HepG2 (cell line): ENCODE results near the gene JADE2. TPM values are rescaled to one million over a fixed set of nuclear protein-coding genes. Genes with fewer than 3 reads are reported as not detected.
A peak's percentile ranks its signal among the peaks of the same experiment; 100 is the strongest.

Source experiments
- GATAD2A ChIP-seq: IDR thresholded peaks from 2 replicates; pipeline ENCODE4 v1.6.1; 2016
- HNRNPUL1 ChIP-seq: fragments of 200-400 bp; formaldehyde crosslinking; IDR thresholded peaks from 2 replicates; pipeline ENCODE4 v1.6.1; 2017; ENCODE audit warnings: low read depth, mild to moderate bottlenecking, low read length, moderate library complexity
- IKZF4 ChIP-seq: sonication (generic); formaldehyde crosslinking; IDR thresholded peaks from 2 replicates; pipeline ENCODE4 v1.5.1; 2020; ENCODE audit warnings: borderline replicate concordance, mild to moderate bottlenecking, low read depth, missing genetic modification reagents; ENCODE audit errors: not compliant biosample characterization
- KAT8 ChIP-seq: IDR thresholded peaks from 2 replicates; pipeline ENCODE4 v1.6.1; 2016; ENCODE audit warnings: missing genetic modification reagents, missing compliant biosample characterization
- MEIS2 ChIP-seq: sonication (generic); formaldehyde crosslinking; IDR thresholded peaks from 2 replicates; pipeline ENCODE4 v1.9.0; 2021; ENCODE audit warnings: mild to moderate bottlenecking, missing genetic modification reagents
- POLR2G ChIP-seq: fragments of 200-400 bp; formaldehyde crosslinking; IDR thresholded peaks from 2 replicates; pipeline ENCODE4 v1.6.1; 2018; ENCODE audit warnings: mild to moderate bottlenecking, low read depth, low read length, moderate library complexity
- RXRB ChIP-seq: IDR thresholded peaks from 2 replicates; pipeline ENCODE4 v1.6.1; 2016; ENCODE audit warnings: borderline replicate concordance, missing genetic modification reagents, missing compliant biosample characterization
- SRSF1 ChIP-seq: fragments of 200-400 bp; formaldehyde crosslinking; optimal IDR thresholded peaks from 2 replicates; pipeline ENCODE3; 2017; ENCODE audit warnings: mild to moderate bottlenecking, low read depth, low read length, moderate library complexity
- U2AF1 ChIP-seq: fragments of 200-400 bp; formaldehyde crosslinking; optimal IDR thresholded peaks from 2 replicates; pipeline ENCODE3; 2017; ENCODE audit warnings: mild to moderate bottlenecking, low read depth, low read length
- ZEB1 ChIP-seq: IDR thresholded peaks from 2 replicates; pipeline ENCODE4 v1.6.1; 2012; ENCODE audit warnings: mild to moderate bottlenecking, low read depth, inconsistent platforms; ENCODE audit not compliant: insufficient replicate concordance
- ZNF569 ChIP-seq: sonication (generic); formaldehyde crosslinking; IDR thresholded peaks from 2 replicates; pipeline ENCODE4 v1.5.0; 2020; ENCODE audit warnings: mild to moderate bottlenecking, missing genetic modification reagents, moderate library complexity, borderline replicate concordance
- ZNF749 ChIP-seq: sonication (generic); formaldehyde crosslinking; IDR thresholded peaks from 2 replicates; pipeline ENCODE4 v1.8.0; 2022; ENCODE audit warnings: mild to moderate bottlenecking, missing genetic modification reagents, moderate library complexity, borderline replicate concordance
- polyA plus RNA-seq, 8 experiments: library from polyadenylated mRNA; depleted of rRNA in 3 of 8; stranded (reverse) in 7 of 8; unstranded in 1 of 8; fragments of >200 nt; fragmentation: Illumina TruSeq in 4 of 8; extraction: Trizol in 4 of 8; gene quantifications; 2 replicates each; pipeline versions ENCODE4 v1.2.1 to v1.2.3, GENCODE V29; 2011 to 2016; ENCODE audit warnings: low read depth in 4 of 8, missing spikeins in 1 of 8, mixed read lengths in 1 of 8; ENCODE audit not compliant: insufficient read depth in 1 of 8
- total RNA-seq, 5 experiments: library from RNA; depleted of rRNA; stranded (reverse); fragments of >200 nt; fragmentation: Illumina TruSeq; extraction: Trizol; gene quantifications; 2 replicates each; pipeline ENCODE4 v1.2.3, GENCODE V29; 2016; ENCODE audit warnings: low read depth in 1 of 5
- TF ChIP-seq, protein P1 (sequence below): sonication (generic); formaldehyde crosslinking; IDR thresholded peaks from 2 replicates; pipeline ENCODE4 v1.5.0; 2020; ENCODE audit warnings: mild to moderate bottlenecking, missing genetic modification reagents
- TF ChIP-seq, protein P2 (sequence below): sonication (generic); formaldehyde crosslinking; IDR thresholded peaks from 2 replicates; pipeline ENCODE4 v1.5.0; 2020; ENCODE audit warnings: mild to moderate bottlenecking, missing genetic modification reagents, borderline replicate concordance
- TF ChIP-seq, protein P3 (sequence below): sonication (generic); formaldehyde crosslinking; IDR thresholded peaks from 2 replicates; pipeline ENCODE4 v1.4.0; 2020; ENCODE audit warnings: missing genetic modification reagents
- TF ChIP-seq, protein P4 (sequence below): sonication (generic); formaldehyde crosslinking; IDR thresholded peaks from 2 replicates; pipeline ENCODE4 v1.5.1; 2020; ENCODE audit warnings: mild to moderate bottlenecking, missing genetic modification reagents, borderline replicate concordance

JADE2 gene
- total and polyA plus RNA-seq, 2 of the 13 experiments (the other 11 are each of a cell fraction or from before 2014, with no cell fraction given), result 7.5 to 15.1 TPM

DNA sequence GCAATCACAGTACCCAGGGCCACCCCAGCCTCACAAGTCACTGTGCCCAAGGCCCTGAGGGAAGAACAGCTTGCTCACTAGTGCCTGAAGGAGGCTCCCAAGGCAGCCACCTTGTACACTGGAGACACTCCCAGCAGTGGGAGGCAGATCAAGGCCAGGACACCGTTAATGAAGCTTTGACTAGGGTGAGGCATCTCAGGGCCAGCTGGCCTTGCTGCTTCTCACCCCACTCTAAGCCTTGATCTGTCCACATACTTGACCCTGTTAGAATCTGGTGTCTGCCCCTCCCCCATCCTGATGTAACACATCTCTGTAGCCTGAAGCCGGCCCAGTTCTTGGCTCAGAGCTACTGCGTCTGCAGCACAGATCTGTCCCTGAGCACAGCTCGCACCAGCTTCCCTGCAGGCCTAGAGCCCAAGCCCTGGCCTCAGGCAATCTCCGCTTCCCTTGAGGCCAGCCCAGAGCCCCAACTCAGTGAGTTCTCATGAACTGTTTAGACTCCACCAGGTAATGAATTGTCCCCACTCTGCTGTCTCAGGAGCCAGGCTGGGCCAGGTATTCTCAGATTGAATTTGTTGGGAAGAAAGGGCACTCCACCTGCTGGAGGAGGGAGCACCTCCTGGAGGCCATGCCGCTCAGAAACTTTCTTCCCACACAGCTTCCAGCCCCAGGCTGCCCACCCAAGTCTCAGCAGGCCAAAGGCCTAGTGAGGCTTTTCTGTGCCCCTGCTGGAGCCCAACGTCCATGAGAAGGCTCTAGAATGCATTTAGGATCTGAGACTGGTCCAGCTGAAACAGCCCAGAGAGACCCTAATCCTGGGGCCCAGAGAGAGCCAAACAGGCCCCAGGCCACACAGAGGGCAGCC is 13.4 kb upstream of the JADE2 start (continued):
- TF ChIP-seq ZEB1 (no peak), ZNF749 (CRISPR knock-in tag) (peak; percentile 86; the same call in 1 of the 2 replicates), KAT8 (CRISPR knock-in tag) (no peak; the same call in 1 of the 2 replicates), SRSF1 (no peak), GATAD2A (CRISPR knock-in tag) (peak; percentile 70), RXRB (peak; percentile 47), ZNF569 (CRISPR knock-in tag) (peak; percentile 5; the same call in 1 of the 2 replicates), U2AF1 (no peak), HNRNPUL1 (no peak), MEIS2 (CRISPR knock-in tag) (no peak), IKZF4 (CRISPR knock-in tag) (no peak), POLR2G (peak; percentile 69; the same call in 1 of the 2 replicates)
- TF ChIP-seq, protein P1, sequence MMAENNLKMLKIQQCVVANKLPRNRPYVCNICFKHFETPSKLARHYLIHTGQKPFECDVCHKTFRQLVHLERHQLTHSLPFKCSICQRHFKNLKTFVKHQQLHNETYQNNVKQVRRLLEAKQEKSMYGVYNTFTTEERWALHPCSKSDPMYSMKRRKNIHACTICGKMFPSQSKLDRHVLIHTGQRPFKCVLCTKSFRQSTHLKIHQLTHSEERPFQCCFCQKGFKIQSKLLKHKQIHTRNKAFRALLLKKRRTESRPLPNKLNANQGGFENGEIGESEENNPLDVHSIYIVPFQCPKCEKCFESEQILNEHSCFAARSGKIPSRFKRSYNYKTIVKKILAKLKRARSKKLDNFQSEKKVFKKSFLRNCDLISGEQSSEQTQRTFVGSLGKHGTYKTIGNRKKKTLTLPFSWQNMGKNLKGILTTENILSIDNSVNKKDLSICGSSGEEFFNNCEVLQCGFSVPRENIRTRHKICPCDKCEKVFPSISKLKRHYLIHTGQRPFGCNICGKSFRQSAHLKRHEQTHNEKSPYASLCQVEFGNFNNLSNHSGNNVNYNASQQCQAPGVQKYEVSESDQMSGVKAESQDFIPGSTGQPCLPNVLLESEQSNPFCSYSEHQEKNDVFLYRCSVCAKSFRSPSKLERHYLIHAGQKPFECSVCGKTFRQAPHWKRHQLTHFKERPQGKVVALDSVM, result no peak; the same call in 1 of the 2 replicates
- TF ChIP-seq, protein P2, sequence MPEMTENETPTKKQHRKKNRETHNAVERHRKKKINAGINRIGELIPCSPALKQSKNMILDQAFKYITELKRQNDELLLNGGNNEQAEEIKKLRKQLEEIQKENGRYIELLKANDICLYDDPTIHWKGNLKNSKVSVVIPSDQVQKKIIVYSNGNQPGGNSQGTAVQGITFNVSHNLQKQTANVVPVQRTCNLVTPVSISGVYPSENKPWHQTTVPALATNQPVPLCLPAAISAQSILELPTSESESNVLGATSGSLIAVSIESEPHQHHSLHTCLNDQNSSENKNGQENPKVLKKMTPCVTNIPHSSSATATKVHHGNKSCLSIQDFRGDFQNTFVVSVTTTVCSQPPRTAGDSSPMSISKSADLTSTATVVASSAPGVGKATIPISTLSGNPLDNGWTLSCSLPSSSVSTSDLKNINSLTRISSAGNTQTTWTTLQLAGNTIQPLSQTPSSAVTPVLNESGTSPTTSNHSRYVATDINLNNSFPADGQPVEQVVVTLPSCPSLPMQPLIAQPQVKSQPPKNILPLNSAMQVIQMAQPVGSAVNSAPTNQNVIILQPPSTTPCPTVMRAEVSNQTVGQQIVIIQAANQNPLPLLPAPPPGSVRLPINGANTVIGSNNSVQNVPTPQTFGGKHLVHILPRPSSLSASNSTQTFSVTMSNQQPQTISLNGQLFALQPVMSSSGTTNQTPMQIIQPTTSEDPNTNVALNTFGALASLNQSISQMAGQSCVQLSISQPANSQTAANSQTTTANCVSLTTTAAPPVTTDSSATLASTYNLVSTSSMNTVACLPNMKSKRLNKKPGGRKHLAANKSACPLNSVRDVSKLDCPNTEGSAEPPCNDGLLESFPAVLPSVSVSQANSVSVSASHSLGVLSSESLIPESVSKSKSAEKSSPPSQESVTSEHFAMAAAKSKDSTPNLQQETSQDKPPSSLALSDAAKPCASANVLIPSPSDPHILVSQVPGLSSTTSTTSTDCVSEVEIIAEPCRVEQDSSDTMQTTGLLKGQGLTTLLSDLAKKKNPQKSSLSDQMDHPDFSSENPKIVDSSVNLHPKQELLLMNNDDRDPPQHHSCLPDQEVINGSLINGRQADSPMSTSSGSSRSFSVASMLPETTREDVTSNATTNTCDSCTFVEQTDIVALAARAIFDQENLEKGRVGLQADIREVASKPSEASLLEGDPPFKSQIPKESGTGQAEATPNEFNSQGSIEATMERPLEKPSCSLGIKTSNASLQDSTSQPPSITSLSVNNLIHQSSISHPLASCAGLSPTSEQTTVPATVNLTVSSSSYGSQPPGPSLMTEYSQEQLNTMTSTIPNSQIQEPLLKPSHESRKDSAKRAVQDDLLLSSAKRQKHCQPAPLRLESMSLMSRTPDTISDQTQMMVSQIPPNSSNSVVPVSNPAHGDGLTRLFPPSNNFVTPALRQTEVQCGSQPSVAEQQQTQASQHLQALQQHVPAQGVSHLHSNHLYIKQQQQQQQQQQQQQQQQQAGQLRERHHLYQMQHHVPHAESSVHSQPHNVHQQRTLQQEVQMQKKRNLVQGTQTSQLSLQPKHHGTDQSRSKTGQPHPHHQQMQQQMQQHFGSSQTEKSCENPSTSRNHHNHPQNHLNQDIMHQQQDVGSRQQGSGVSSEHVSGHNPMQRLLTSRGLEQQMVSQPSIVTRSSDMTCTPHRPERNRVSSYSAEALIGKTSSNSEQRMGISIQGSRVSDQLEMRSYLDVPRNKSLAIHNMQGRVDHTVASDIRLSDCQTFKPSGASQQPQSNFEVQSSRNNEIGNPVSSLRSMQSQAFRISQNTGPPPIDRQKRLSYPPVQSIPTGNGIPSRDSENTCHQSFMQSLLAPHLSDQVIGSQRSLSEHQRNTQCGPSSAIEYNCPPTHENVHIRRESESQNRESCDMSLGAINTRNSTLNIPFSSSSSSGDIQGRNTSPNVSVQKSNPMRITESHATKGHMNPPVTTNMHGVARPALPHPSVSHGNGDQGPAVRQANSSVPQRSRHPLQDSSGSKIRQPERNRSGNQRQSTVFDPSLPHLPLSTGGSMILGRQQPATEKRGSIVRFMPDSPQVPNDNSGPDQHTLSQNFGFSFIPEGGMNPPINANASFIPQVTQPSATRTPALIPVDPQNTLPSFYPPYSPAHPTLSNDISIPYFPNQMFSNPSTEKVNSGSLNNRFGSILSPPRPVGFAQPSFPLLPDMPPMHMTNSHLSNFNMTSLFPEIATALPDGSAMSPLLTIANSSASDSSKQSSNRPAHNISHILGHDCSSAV (CRISPR knock-in tag), result no peak
- TF ChIP-seq, protein P3, sequence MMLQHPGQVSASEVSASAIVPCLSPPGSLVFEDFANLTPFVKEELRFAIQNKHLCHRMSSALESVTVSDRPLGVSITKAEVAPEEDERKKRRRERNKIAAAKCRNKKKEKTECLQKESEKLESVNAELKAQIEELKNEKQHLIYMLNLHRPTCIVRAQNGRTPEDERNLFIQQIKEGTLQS (CRISPR knock-in tag), result peak; percentile 59; the same call in 1 of the 2 replicates
- TF ChIP-seq, protein P4, sequence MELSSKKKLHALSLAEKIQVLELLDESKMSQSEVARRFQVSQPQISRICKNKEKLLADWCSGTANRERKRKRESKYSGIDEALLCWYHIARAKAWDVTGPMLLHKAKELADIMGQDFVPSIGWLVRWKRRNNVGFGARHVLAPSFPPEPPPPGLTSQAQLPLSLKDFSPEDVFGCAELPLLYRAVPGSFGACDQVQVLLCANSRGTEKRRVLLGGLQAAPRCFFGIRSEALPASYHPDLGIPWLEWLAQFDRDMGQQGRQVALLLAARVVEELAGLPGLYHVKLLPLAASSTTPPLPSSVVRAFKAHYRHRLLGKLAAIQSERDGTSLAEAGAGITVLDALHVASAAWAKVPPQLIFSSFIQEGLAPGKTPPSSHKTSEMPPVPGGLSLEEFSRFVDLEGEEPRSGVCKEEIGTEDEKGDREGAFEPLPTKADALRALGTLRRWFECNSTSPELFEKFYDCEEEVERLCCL (CRISPR knock-in tag), result no peak
